CD14-positive monocyte (primary cell): ENCODE data around the gene LSMEM2. TPM values are rescaled to one million over a fixed set of nuclear protein-coding genes. Genes with fewer than 3 reads are reported as not detected.
A peak's percentile ranks its signal among the peaks of the same experiment; 100 is the strongest.

Experiments used
- DNase-seq, 3 donors: peaks; one replicate each; pipeline ENCODE4 v3.0.0-alpha.2; 2011 to 2022
- H2AFZ ChIP-seq: 2 replicates; pipeline ENCODE4 v1.6.0; 2012; ENCODE audit warnings: mild to moderate bottlenecking, low read depth, low read length, inconsistent platforms; ENCODE audit not compliant: insufficient read depth, poor library complexity, severe bottlenecking
- H3K27ac ChIP-seq, 2 donors: 1 replicate in 1 of 2; 2 replicates in 1 of 2; pipeline ENCODE4 v1.5.1; 2012 to 2013; ENCODE audit warnings: low read length in 2 of 2, control low read depth in 1 of 2, inconsistent platforms in 1 of 2, low read depth in 1 of 2, mild to moderate bottlenecking in 1 of 2
- H3K27me3 ChIP-seq, 2 donors: one replicate each; pipeline versions ENCODE4 v1.6.0 to v1.6.1; 2011 to 2013; ENCODE audit warnings: low read length in 2 of 2; ENCODE audit not compliant: control insufficient read depth in 2 of 2, insufficient read depth in 2 of 2
- H3K36me3 ChIP-seq, 2 donors: replicated peaks in 1 of 2; 1 replicate in 1 of 2; 2 replicates in 1 of 2; pipeline versions ENCODE4 v1.5.1 to v1.6.1; 2012 to 2013; ENCODE audit warnings: low read length in 2 of 2, control low read depth in 1 of 2, inconsistent platforms in 1 of 2, mild to moderate bottlenecking in 1 of 2; ENCODE audit not compliant: insufficient read depth in 2 of 2, control insufficient read depth in 1 of 2
- H3K4me1 ChIP-seq, 2 donors: 1 replicate in 1 of 2; 2 replicates in 1 of 2; pipeline versions ENCODE4 v1.5.1 to v1.6.1; 2012 to 2013; ENCODE audit warnings: low read length in 2 of 2, control low read depth in 1 of 2, inconsistent platforms in 1 of 2, mild to moderate bottlenecking in 1 of 2, moderate library complexity in 1 of 2; ENCODE audit not compliant: insufficient read depth in 2 of 2, control insufficient read depth in 1 of 2
- H3K4me2 ChIP-seq: replicated peaks from 2 replicates; pipeline ENCODE3; 2012; ENCODE audit warnings: low read length, moderate library complexity, mild to moderate bottlenecking; ENCODE audit not compliant: poor library complexity, severe bottlenecking; ENCODE audit errors: extremely low read depth
- H3K4me3 ChIP-seq, 3 experiments: fragments of 200-600 bp in 1 of 3; sonication (generic) in 1 of 3; replicated peaks in 1 of 3; 1 replicate in 2 of 3; 2 replicates in 1 of 3; pipeline ENCODE4 v1.5.1; 2011 to 2013; ENCODE audit warnings: low read length in 3 of 3, mild to moderate bottlenecking in 3 of 3, control low read depth in 2 of 3, low read depth in 2 of 3, inconsistent platforms in 1 of 3, moderate library complexity in 1 of 3
- H3K79me2 ChIP-seq: 2 replicates; pipeline ENCODE4 v1.6.0; 2012; ENCODE audit warnings: mild to moderate bottlenecking, control low read depth, inconsistent platforms, low read length, moderate library complexity; ENCODE audit not compliant: insufficient read depth
- H3K9ac ChIP-seq: 2 replicates; pipeline ENCODE4 v1.6.0; 2017; ENCODE audit warnings: low read length, mild to moderate bottlenecking; ENCODE audit not compliant: insufficient read depth, poor library complexity, severe bottlenecking
- H3K9me3 ChIP-seq, 2 donors: replicated peaks in 1 of 2; 1 replicate in 1 of 2; 2 replicates in 1 of 2; pipeline versions ENCODE4 v1.5.1 to v1.6.1; 2012 to 2013; ENCODE audit warnings: low read length in 2 of 2, control low read depth in 1 of 2; ENCODE audit not compliant: control insufficient read depth in 1 of 2, insufficient read depth in 1 of 2
- H4K20me1 ChIP-seq: 2 replicates; pipeline ENCODE4 v1.6.0; 2012; ENCODE audit warnings: mild to moderate bottlenecking, low read length, control low read depth, moderate library complexity; ENCODE audit not compliant: insufficient read depth
- H3K27ac Mint-ChIP-seq, 7 donors: one replicate each; pipeline ENCODE4 v1.8.0; 2020; ENCODE audit warnings: mild to moderate bottlenecking in 7 of 7, mixed read lengths in 7 of 7, moderate library complexity in 6 of 7, inconsistent platforms in 2 of 7
- H3K27me3 Mint-ChIP-seq, 3 donors: one replicate each; pipeline ENCODE4 v1.8.0; 2021 to 2022; ENCODE audit warnings: low read depth in 3 of 3, mild to moderate bottlenecking in 3 of 3, mixed read lengths in 3 of 3, moderate library complexity in 3 of 3, inconsistent platforms in 1 of 3
- H3K36me3 Mint-ChIP-seq, 2 donors: one replicate each; pipeline ENCODE4 v1.8.0; 2020; ENCODE audit warnings: mixed read lengths in 2 of 2, inconsistent platforms in 1 of 2, mild to moderate bottlenecking in 1 of 2
- H3K4me1 Mint-ChIP-seq: one replicate; pipeline ENCODE4 v1.8.0; 2020; ENCODE audit warnings: mild to moderate bottlenecking, mixed read lengths
- H3K4me3 Mint-ChIP-seq, 2 donors: one replicate each; pipeline ENCODE4 v1.8.0; 2020; ENCODE audit warnings: mild to moderate bottlenecking in 2 of 2, mixed read lengths in 2 of 2, moderate library complexity in 1 of 2
- H3K9me3 Mint-ChIP-seq, 7 donors: one replicate each; pipeline ENCODE4 v1.8.0; 2020 to 2022; ENCODE audit warnings: mixed read lengths in 7 of 7, mild to moderate bottlenecking in 6 of 7, moderate library complexity in 6 of 7, inconsistent platforms in 2 of 7
- CTCF ChIP-seq: fragments of 200-600 bp; IDR thresholded peaks from one replicate; pipeline ENCODE4 v1.8.0; 2022; ENCODE audit warnings: antibody characterized with exemption, mild to moderate bottlenecking
- WGBS: methylation state at CpG from one replicate; pipeline ENCODE4 v1.1.5; 2013; ENCODE audit warnings: missing lambda C conversion rate; ENCODE audit not compliant: insufficient coverage; 5-methylcytosine and 5-hydroxymethylcytosine counted together
- intact Hi-C, 2 donors: fragments of 100-400 bp; cut with micrococcal nuclease; formaldehyde crosslinking; loops; one replicate each; pipeline versions ENCODE4 v1.15.0 to v1.15.1; 2023
- polyA plus RNA-seq, 3 donors: library from polyadenylated mRNA; depleted of rRNA in 1 of 3; unstranded in 2 of 3; stranded (reverse) in 1 of 3; fragments of 300-500 nt in 2 of 3; fragments of >200 nt in 1 of 3; fragmentation: Illumina TruSeq in 2 of 3; gene quantifications; 1 replicate in 2 of 3; 2 replicates in 1 of 3; pipeline ENCODE4 v1.2.3, GENCODE V29; 2012 to 2021

LSMEM2 gene
- polyA plus RNA-seq, 3 donors, result not detected

DNA sequence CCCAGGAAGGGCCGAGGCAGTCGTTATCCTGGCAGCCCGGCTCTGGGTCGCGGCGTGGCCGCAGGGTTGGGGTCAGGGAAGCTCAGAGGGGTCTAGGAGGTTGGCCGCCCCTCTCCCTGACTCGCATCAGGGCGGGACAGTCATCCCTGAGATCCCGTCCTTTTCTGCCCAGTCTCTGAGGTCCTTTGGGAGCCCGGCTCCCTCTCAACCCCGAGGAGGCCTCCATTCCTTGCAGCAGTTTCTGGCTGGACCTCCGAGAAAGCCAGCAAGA is 43.2 kb downstream of the LSMEM2 start:
- WGBS, result 41% methylated on average over 14 of the region's 14 CpGs
- H3K4me3 Mint-ChIP-seq, result peak overlapping the region; percentile 75 to 91
- Histone ChIP-seq H3K36me3 (peaks cover 0 to 19% of the 10 kb centered on the region in 2 donors), H3K9ac (peak overlapping the region; percentile 90), H3K27me3 (no peaks in the 10 kb centered on the region), H3K4me2 (peak overlapping the region; percentile 87), H3K27ac (peak overlapping the region; percentile 77 to 97), H3K4me3 (peak overlapping the region; percentile 60 to 90 (median 77)), H3K79me2 (peaks cover 37% of the 10 kb centered on the region), H3K4me1 (peaks cover 82 to 94% of the 10 kb centered on the region in 2 donors), H2AFZ (peak overlapping the region; percentile 86), H4K20me1 (peaks cover 6% of the 10 kb centered on the region), H3K9me3 (no peaks in the 10 kb centered on the region)
- peaks cover 0 to 4% (median 2%) of the 10 kb centered on the region in 3 donors for H3K27me3 Mint-ChIP-seq
- peaks cover 83% of the 10 kb centered on the region for H3K4me1 Mint-ChIP-seq
- intact Hi-C loops, result no loop called here
- TF ChIP-seq CTCF, result no peak
- H3K27ac Mint-ChIP-seq, result peak overlapping the region in 6 of 7 donors; percentile 31 to 99 (median 96)
- H3K9me3 Mint-ChIP-seq, result no peaks in the 10 kb centered on the region
- H3K36me3 Mint-ChIP-seq, result peaks cover 11 to 35% of the 10 kb centered on the region in 2 donors
- no peak for DNase-seq

DNA sequence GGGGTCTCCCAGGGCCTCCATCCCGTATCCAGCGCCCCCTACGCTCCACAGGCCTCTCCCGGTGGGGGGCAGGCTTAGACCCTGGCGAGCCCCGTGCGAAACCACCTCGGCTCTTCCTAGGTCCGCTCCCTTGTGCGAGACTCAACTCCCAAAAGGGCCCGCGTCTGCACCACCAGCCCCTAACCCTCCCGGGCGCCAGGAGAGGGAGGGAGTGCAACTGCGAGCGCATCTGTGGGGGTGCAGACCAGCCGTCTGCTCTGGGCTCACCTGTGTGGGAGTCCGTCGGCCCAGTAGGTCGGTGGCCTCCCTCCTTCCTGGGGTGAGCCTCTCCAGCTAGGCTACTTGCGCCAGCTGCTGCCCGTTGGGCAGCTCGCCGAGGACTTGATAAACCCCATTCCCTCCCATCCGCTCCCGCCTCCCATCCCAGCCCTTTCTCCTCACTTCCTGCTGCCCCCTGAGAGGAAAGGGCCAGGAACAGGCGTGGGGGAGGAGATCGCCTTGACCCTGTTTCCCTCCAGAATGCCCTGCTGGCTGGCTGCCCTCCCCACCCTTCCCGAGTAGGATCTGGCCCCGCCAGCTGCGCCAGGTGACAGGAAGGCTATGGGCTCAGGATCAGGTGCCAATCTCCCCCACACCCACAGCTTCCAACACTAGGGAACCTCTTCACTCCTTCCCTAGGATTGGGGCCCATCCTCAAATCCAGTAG is 43.7 kb downstream of the LSMEM2 start, which contains the start of gene HYAL2:
HYAL2 (minus strand) TSS at position 360 of the 706 bp plus-strand sequence. CDS start 2,256 bp downstream, outside the sequence.
- peak within 1 kb of the TSS; percentile 85 to 99 (median 97) for H3K27ac Mint-ChIP-seq
- DNase-seq, result peak in 1 of 3 donors; percentile 4
- peaks cover 84% of the 10 kb centered on the region for H3K4me1 Mint-ChIP-seq
- peaks cover 86 to 94% of the 10 kb centered on the region in 2 donors for H3K4me1 ChIP-seq
- H3K9ac ChIP-seq, result peak within 1 kb of the TSS; percentile 90
- H3K27me3 ChIP-seq, result no peaks in the 10 kb centered on the region
- peaks cover 9 to 33% of the 10 kb centered on the region in 2 donors for H3K36me3 Mint-ChIP-seq
- intact Hi-C loops, result no loop called here
- peak within 1 kb of the TSS; percentile 77 to 97 for H3K27ac ChIP-seq
- peak within 1 kb of the TSS; percentile 75 to 91 for H3K4me3 Mint-ChIP-seq
- peaks cover 0 to 15% of the 10 kb centered on the region in 2 donors for H3K36me3 ChIP-seq
- H4K20me1 ChIP-seq, result peaks cover 11% of the 10 kb centered on the region
- H3K9me3 ChIP-seq, result no peaks in the 10 kb centered on the region
- peaks cover 42% of the 10 kb centered on the region for H3K79me2 ChIP-seq
- peak within 1 kb of the TSS; percentile 86 for H2AFZ ChIP-seq
- H3K4me2 ChIP-seq, result peak within 1 kb of the TSS; percentile 87
- peak within 1 kb of the TSS; percentile 60 to 90 (median 77) for H3K4me3 ChIP-seq
- 73% methylated on average over 23 of the region's 31 CpGs for WGBS
- no peaks in the 10 kb centered on the region for H3K9me3 Mint-ChIP-seq
- no peak for TF ChIP-seq CTCF
- peaks cover 0 to 4% (median 2%) of the 10 kb centered on the region in 3 donors for H3K27me3 Mint-ChIP-seq
